Prostate gland (tissue), 2 donors: Measurements from ENCODE around the gene SPC24. TPM values are rescaled to one million over a fixed set of nuclear protein-coding genes. Genes with fewer than 3 reads are reported as not detected.

Source experiments
- DNase-seq: peaks from one replicate; pipeline ENCODE4 v3.0.0-alpha.2; 2019; ENCODE audit warnings: low spot score
- H3K27ac ChIP-seq, 2 donors: fragments of 200-600 bp; sonication (generic); 2 replicates each; pipeline ENCODE4 v1.5.1; 2017 to 2019
- H3K27me3 ChIP-seq: fragments of 200-600 bp; sonication (generic); replicated peaks from 2 replicates; pipeline ENCODE4 v1.5.1; 2019; ENCODE audit not compliant: insufficient read depth
- H3K36me3 ChIP-seq, 2 donors: fragments of 200-600 bp; sonication (generic); 1 replicate in 1 of 2; 2 replicates in 1 of 2; pipeline versions ENCODE4 v1.5.1 to v1.8.1; 2017 to 2019
- H3K4me1 ChIP-seq: fragments of 200-600 bp; sonication (generic); replicated peaks from 2 replicates; pipeline ENCODE4 v1.5.1; 2019
- H3K4me3 ChIP-seq, 2 donors: fragments of 200-600 bp; sonication (generic); 2 replicates each; pipeline ENCODE4 v1.5.1; 2017 to 2019
- H3K9me3 ChIP-seq: fragments of 200-600 bp; sonication (generic); 2 replicates; pipeline ENCODE4 v1.5.1; 2017
- CTCF ChIP-seq, 4 experiments: fragments of 200-600 bp in 2 of 4; fragments of 450-650 bp in 2 of 4; sonication (generic) in 2 of 4; IDR thresholded peaks; 1 replicate in 3 of 4; 2 replicates in 1 of 4; pipeline ENCODE4 v1.5.1; 2016 to 2019; ENCODE audit warnings: antibody characterized with exemption in 4 of 4, mild to moderate bottlenecking in 2 of 4, moderate library complexity in 2 of 4
- POLR2A ChIP-seq: fragments of 450-650 bp; IDR thresholded peaks from one replicate; pipeline ENCODE4 v1.6.1; 2016; ENCODE audit warnings: antibody characterized with exemption, mild to moderate bottlenecking
- POLR2AphosphoS5 ChIP-seq: sonication (generic); formaldehyde crosslinking; IDR thresholded peaks from one replicate; pipeline ENCODE4 v1.6.1; 2017; ENCODE audit warnings: antibody characterized with exemption
- WGBS: methylation state at CpG from one replicate; pipeline ENCODE4 v1.1.5; 2018; 5-methylcytosine and 5-hydroxymethylcytosine counted together
- intact Hi-C: fragments of 100-400 bp; cut with DNase I; formaldehyde crosslinking; loops from one replicate; pipeline ENCODE4 v1.14.2; 2022
- total RNA-seq, 2 donors: library from RNA; depleted of rRNA; stranded (reverse); fragments of >200 nt; gene quantifications; one replicate each; pipeline ENCODE4 v1.1.0, GENCODE V29; 2016

The SPC24 gene
- total RNA-seq, 2 donors from 2014 or later, result 0.73 to 5.0 TPM

GRCh38 chr19:11151181-11151580, 4.4 kb downstream of the SPC24 start:
- no peak overlapping the region for H3K4me3 ChIP-seq
- no peaks in the 10 kb centered on the region for H3K36me3 ChIP-seq
- DNase-seq, result no peak
- H3K4me1 ChIP-seq, result peaks cover 5% of the 10 kb centered on the region
- peak overlapping the region; percentile 30 to 66 for H3K27ac ChIP-seq
- no peaks in the 10 kb centered on the region for H3K9me3 ChIP-seq
- no peaks in the 10 kb centered on the region for H3K27me3 ChIP-seq
- 49% methylated on average over 7 of the region's 7 CpGs for WGBS
- TF ChIP-seq POLR2AphosphoS5, result peak; percentile 49
- TF ChIP-seq POLR2A, result no peak
- intact Hi-C loops, result no loop called here

- peaks cover 3% of the 10 kb centered on the region for H3K4me1 ChIP-seq
- WGBS, result 89% methylated on average over 14 of the region's 14 CpGs
- no peak overlapping the region for H3K27ac ChIP-seq
Measured at GRCh38 chr19:11148001-11148400, 7.6 kb downstream of the SPC24 start.

GRCh38 chr19:11145536-11145924, 10.1 kb downstream of the SPC24 start:
- WGBS, result 93% methylated on average over 3 of the region's 3 CpGs
- no peak overlapping the region for H3K27ac ChIP-seq

More at GRCh38 chr19:11148001-11148400, 7.6 kb downstream of the SPC24 start:
- TF ChIP-seq POLR2AphosphoS5, result no peak
- no peak for TF ChIP-seq CTCF (IDR thresholded peaks at IDR 0.05)
- no peak for TF ChIP-seq POLR2A
- Histone ChIP-seq H3K9me3 (no peaks in the 10 kb centered on the region), H3K4me3 (no peak overlapping the region), H3K27me3 (no peaks in the 10 kb centered on the region), H3K36me3 (no peaks in the 10 kb centered on the region)
- DNase-seq, result no peak
- intact Hi-C loops, result no loop called here

GRCh38 chr19:11142528-11143171, 12.9 kb downstream of the SPC24 start:
- peak; percentile 62 for DNase-seq
- Histone ChIP-seq H3K4me3 (no peak overlapping the region), H3K9me3 (no peaks in the 10 kb centered on the region), H3K4me1 (peaks cover 13% of the 10 kb centered on the region), H3K27me3 (no peaks in the 10 kb centered on the region), H3K36me3 (no peaks in the 10 kb centered on the region), H3K27ac (peak overlapping the region; percentile 85 to 93)
- TF ChIP-seq POLR2AphosphoS5, result peak; percentile 40
- TF ChIP-seq CTCF (IDR thresholded peaks at IDR 0.05), result no peak
- WGBS, result 8% methylated on average over 15 of the region's 22 CpGs
- intact Hi-C loops, result loop anchor here (2.0 kb wide), 1 partner anchor 22 kb away; no protein-coding TSS in a partner anchor

More at GRCh38 chr19:11145536-11145924, 10.1 kb downstream of the SPC24 start:
- intact Hi-C loops, result no loop called here
- Histone ChIP-seq H3K4me1 (peaks cover 13% of the 10 kb centered on the region), H3K9me3 (no peaks in the 10 kb centered on the region), H3K27me3 (no peaks in the 10 kb centered on the region), H3K36me3 (no peaks in the 10 kb centered on the region), H3K4me3 (no peak overlapping the region)
- DNase-seq, result no peak
- TF ChIP-seq POLR2A (no peak), CTCF (IDR thresholded peaks at IDR 0.05) (no peak), POLR2AphosphoS5 (no peak)

DNA sequence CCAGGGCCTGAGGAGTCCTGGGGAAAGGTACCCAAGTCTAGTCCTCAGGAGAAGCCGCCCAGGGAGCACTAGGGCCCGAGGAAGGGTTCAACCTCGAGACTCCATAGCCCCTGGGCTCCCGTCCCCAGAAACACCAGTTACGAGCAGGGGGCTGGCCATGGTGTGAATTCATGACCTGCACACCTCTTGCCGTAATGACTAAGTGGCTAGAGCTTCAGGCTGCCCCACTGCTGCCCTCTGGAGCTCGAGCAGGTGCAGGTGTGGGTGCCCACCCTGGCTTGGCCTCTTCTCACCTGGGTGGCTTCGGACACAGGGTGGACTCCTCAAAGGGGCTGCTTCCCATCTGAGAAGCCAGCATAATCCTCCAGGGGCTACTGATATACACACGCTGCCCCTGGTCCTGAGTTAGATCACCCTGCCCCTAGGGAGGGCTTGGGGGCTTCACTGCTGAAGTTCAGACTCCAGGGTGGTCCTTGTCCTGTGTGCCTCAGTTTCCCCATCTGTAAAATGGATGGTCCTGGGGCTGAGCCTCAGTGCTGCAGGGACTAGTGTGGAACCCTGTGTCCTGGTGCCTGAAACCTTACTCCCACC, 13.6 kb downstream of the SPC24 start:
- Histone ChIP-seq H3K27ac (peak overlapping the region; percentile 85 to 93), H3K4me3 (no peak overlapping the region), H3K36me3 (no peaks in the 10 kb centered on the region), H3K9me3 (no peaks in the 10 kb centered on the region), H3K27me3 (no peaks in the 10 kb centered on the region), H3K4me1 (peaks cover 13% of the 10 kb centered on the region)
- TF ChIP-seq CTCF (IDR thresholded peaks at IDR 0.05), result peak in 1 of 4 experiments; percentile 4
- TF ChIP-seq POLR2AphosphoS5, result no peak
- TF ChIP-seq POLR2A, result no peak
- intact Hi-C loops, result loop anchor here (2.0 kb wide), 1 partner anchor 23 kb away; no protein-coding TSS in a partner anchor
- WGBS, result 61% methylated on average over 9 of the region's 9 CpGs
- no peak for DNase-seq
